ENCODE measurements around the gene KCNK7.

- no peak for TF ChIP-seq CTCF (conservative IDR thresholded peaks at IDR 0.05 in 1 of 2, IDR thresholded peaks at IDR 0.05 in 1 of 2; ENCODE audit: extremely low read depth in 1 of 2, insufficient read depth in 1 of 2, low read depth in 1 of 2, low read length in 2 of 2)
- no peak for TF ChIP-seq EZH2 (IDR thresholded peaks at IDR 0.05; ENCODE audit: borderline replicate concordance, low read length)
Observed at GRCh38 chr11:65545853-65546216, 49.8 kb downstream of the KCNK7 start.

All from mammary epithelial cell (primary cell).